Body of pancreas (tissue), 4 donors: Measurements from ENCODE around the gene THG1L. TPM values are rescaled to one million over a fixed set of nuclear protein-coding genes. Genes with fewer than 3 reads are reported as not detected.

ENCODE experiments used
- ATAC-seq: fragments of 150-250 bp; one replicate; pipeline ENCODE4 v1.9.1; 2016
- DNase-seq, 4 donors: peaks; one replicate each; pipeline ENCODE4 v3.0.0-alpha.2; 2019
- H3K27ac ChIP-seq, 4 donors: fragments of 200-600 bp; sonication (generic); 1 replicate in 3 of 4; 2 replicates in 1 of 4; pipeline versions ENCODE4 v1.5.1 to v1.6.1; 2016 to 2019; ENCODE audit warnings: mild to moderate bottlenecking in 1 of 4, mixed read lengths in 1 of 4, moderate library complexity in 1 of 4
- H3K27me3 ChIP-seq, 2 donors: fragments of 200-600 bp; sonication (generic); one replicate each; pipeline ENCODE4 v1.6.0; 2016; ENCODE audit warnings: mild to moderate bottlenecking in 1 of 2
- H3K36me3 ChIP-seq, 2 donors: fragments of 200-600 bp; sonication (generic); replicated peaks in 1 of 2; 2 replicates each; pipeline ENCODE4 v1.5.1; 2016; ENCODE audit warnings: low read depth in 2 of 2; ENCODE audit not compliant: insufficient read depth in 1 of 2
- H3K4me1 ChIP-seq: fragments of 200-600 bp; sonication (generic); one replicate; pipeline ENCODE4 v1.6.0; 2016
- H3K4me3 ChIP-seq, 2 donors: fragments of 200-600 bp; sonication (generic); 1 replicate in 1 of 2; 2 replicates in 1 of 2; pipeline ENCODE4 v1.5.1; 2016 to 2019
- H3K9me3 ChIP-seq, 3 donors: fragments of 200-600 bp; sonication (generic); 1 replicate in 2 of 3; 2 replicates in 1 of 3; pipeline ENCODE4 v1.5.1; 2016
- CTCF ChIP-seq, 7 experiments: fragments of 450-650 bp in 4 of 7; fragments of 200-600 bp in 3 of 7; sonication (generic) in 3 of 7; IDR thresholded peaks; one replicate each; pipeline ENCODE4 v1.5.1; 2016 to 2019; ENCODE audit warnings: antibody characterized with exemption in 7 of 7
- POLR2A ChIP-seq, 3 donors: fragments of 450-650 bp; IDR thresholded peaks; one replicate each; pipeline ENCODE4 v1.6.1; 2016; ENCODE audit warnings: antibody characterized with exemption in 3 of 3, mild to moderate bottlenecking in 2 of 3
- WGBS, 2 donors: methylation state at CpG; one replicate each; pipeline ENCODE4 v1.1.5; 2017; 5-methylcytosine and 5-hydroxymethylcytosine counted together
- intact Hi-C: fragments of 100-400 bp; cut with DNase I; formaldehyde crosslinking; loops from one replicate; pipeline ENCODE4 v1.15.1; 2023
- total RNA-seq, 2 donors: library from RNA; depleted of rRNA; stranded (reverse); fragments of >200 nt; gene quantifications; one replicate each; pipeline ENCODE4 v1.1.0, GENCODE V29; 2016

The THG1L gene
- total RNA-seq, 2 donors from 2014 or later: 4.4 to 12.5 TPM

GRCh38 chr5:157708866-157709265 is 22.4 kb upstream of the THG1L start:
- Histone ChIP-seq H3K4me3 (no peak overlapping the region), H3K27me3 (no peaks in the 10 kb centered on the region), H3K4me1 (no peaks in the 10 kb centered on the region), H3K36me3 (no peaks in the 10 kb centered on the region), H3K9me3 (no peaks in the 10 kb centered on the region), H3K27ac (no peak overlapping the region)
- no peak for ATAC-seq
- no peak for TF ChIP-seq POLR2A (IDR thresholded peaks at IDR 0.05)
- intact Hi-C loops: no loop called here
- 67 to 73% methylated on average over 1 of the region's 1 CpG for WGBS, 2 donors
- DNase-seq: no peak

DNA sequence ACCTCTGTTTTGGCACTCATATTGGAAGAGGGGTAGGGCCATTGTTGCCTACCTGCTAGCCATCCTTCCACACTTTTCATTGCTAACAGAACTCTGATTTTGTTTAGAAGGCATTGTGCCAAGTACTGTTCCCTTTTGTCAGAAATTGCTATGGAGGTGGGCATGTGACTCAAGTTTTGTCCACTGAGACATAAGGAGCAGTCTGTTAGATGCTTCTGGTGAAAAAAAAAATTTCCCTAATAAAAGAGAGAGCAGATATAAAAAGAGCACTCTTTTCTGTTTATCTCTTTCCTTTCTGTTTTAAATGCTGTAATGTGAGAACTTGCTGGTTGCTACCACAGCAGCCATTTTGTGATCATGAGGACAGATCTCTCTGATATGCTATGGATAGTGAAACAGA is 21.9 kb upstream of the THG1L start:
- Histone ChIP-seq H3K27me3 (no peaks in the 10 kb centered on the region), H3K36me3 (no peaks in the 10 kb centered on the region), H3K27ac (no peak overlapping the region), H3K4me3 (no peak overlapping the region), H3K9me3 (no peaks in the 10 kb centered on the region), H3K4me1 (no peaks in the 10 kb centered on the region)
- intact Hi-C loops: no loop called here
- ATAC-seq (no peak), DNase-seq (no peak)
- TF ChIP-seq POLR2A (IDR thresholded peaks at IDR 0.05) (no peak), CTCF (IDR thresholded peaks at IDR 0.05) (no peak)

DNA sequence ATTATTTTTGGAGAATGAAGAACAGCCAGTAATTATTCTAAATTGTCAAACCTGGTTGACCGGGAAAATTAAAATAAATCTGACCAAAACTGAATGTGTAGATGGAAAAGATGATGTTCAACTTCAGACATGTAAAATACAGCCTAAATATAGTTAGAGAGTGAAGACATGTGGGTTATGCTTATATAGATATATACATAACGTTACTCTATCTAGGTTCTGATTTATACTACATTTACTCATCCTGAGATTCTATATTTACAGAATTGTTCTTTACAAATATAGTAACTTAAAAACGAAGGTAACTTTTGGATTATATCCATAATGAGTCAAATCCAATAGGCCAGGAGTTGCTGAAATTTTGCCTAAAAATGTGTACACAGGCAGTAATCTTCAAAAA is 20.8 kb upstream of the THG1L start:
- Histone ChIP-seq H3K27ac (no peak overlapping the region), H3K4me1 (no peaks in the 10 kb centered on the region), H3K4me3 (no peak overlapping the region), H3K36me3 (no peaks in the 10 kb centered on the region), H3K9me3 (no peaks in the 10 kb centered on the region), H3K27me3 (no peaks in the 10 kb centered on the region)
- ATAC-seq (no peak), DNase-seq (no peak)
- intact Hi-C loops: no loop called here
- 52 to 58% methylated on average over 3 of the region's 3 CpGs for WGBS, 2 donors
- TF ChIP-seq CTCF (IDR thresholded peaks at IDR 0.05) (no peak), POLR2A (IDR thresholded peaks at IDR 0.05) (no peak)

GRCh38 chr5:157710882-157711281 is 20.3 kb upstream of the THG1L start:
- intact Hi-C loops: no loop called here
- WGBS, 2 donors: 40 to 41% methylated on average over 2 of the region's 2 CpGs
- TF ChIP-seq CTCF (IDR thresholded peaks at IDR 0.05) (no peak), POLR2A (IDR thresholded peaks at IDR 0.05) (no peak)
- no peaks in the 10 kb centered on the region for H3K27me3 ChIP-seq
- no peaks in the 10 kb centered on the region for H3K4me1 ChIP-seq
- H3K36me3 ChIP-seq: no peaks in the 10 kb centered on the region
- no peaks in the 10 kb centered on the region for H3K9me3 ChIP-seq
- no peak overlapping the region for H3K27ac ChIP-seq
- H3K4me3 ChIP-seq: no peak overlapping the region
- no peak for DNase-seq
- no peak for ATAC-seq

- no peaks in the 10 kb centered on the region for H3K27me3 ChIP-seq
- intact Hi-C loops: no loop called here
- DNase-seq (no peak), ATAC-seq (no peak)
- H3K27ac ChIP-seq: no peak overlapping the region
- H3K4me1 ChIP-seq: no peaks in the 10 kb centered on the region
- H3K4me3 ChIP-seq: no peak overlapping the region
- TF ChIP-seq POLR2A (IDR thresholded peaks at IDR 0.05) (no peak), CTCF (IDR thresholded peaks at IDR 0.05) (no peak)
- 77% methylated on average over 4 of the region's 4 CpGs for WGBS, 2 donors
- H3K9me3 ChIP-seq: no peaks in the 10 kb centered on the region
- no peaks in the 10 kb centered on the region for H3K36me3 ChIP-seq
These were observed 17.2 kb upstream of the THG1L start for GRCh38 chr5:157713830-157714595.
